ENCODE data around the gene COQ8A.
"Not testable (repeated sequence)": the region's sequence is repeated elsewhere in the genome, so short reads cannot be mapped to it uniquely, and the experiment has no call there.

The COQ8A gene

DNA sequence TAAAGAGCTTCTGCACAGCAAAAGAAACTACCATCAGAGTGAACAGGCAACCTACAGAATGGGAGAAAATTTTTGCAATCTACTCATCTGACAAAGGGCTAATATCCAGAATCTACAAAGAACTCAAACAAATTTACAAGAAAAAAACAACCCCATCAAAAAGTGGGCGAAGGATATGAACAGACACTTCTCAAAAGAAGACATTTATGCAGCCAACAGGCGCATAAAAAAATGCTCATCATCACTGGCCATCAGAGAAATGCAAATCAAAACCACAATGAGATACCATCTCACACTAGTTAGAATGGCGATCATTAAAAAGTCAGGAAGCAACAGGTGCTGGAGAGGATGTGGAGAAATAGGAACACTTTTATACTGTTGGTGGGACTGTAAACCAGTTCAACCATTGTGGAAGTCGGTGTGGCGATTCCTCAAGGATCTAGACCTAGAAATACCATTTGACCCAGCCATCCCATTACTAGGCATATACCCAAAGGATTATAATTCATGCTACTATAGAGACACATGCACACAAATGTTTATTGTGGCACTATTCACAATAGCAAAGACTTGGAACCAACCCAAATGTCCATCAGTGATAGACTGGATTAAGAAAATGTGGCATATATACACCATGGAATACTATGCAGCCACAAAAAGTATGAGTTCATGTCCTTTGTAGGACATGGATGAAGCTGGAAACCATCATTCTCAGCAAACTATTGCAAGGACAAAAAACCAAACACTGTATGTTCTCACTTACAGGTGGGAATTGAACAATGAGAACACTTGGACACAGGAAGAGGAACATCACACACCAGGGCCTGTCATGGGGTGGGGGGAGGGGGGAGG lies 10.6 kb upstream of the COQ8A start:
- DNase-seq, result not testable (repeated sequence)

DNA sequence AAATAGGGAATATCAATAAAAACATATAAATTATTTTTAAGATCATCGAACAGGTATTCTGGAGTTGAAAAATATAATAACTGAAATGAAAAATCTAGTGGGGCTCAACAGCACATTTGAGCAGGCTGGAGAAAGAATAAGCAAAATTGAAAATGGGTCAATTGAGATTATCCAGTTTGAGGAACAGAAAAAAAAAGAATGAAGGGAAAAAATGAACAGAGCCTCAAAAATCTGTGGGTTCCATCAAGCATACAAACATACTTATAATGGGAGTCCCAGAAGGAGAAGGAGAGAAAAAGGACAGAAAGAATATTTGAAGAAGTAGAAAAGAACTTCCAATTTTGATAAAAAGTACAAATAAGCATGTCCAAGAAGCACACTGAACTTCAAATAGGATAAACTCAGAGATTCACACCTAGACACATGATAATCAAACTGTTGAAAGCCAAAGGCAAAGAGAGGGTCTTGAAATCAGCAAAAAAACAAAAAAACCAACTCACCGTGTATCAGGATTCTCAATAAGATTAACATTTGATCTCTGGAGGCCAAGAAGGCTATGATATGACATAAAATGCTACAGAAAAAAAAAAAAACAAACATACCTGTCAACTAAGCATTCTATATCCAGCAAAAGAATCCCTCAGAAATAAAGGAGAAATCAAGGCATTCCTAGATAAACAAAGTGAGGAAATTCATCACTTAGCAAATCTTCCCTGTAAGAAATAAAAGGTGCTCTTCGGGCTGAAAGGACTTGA lies 5.4 kb upstream of the COQ8A start:
- DNase-seq, result peak in 1 of 3 donors; percentile 5

DNA sequence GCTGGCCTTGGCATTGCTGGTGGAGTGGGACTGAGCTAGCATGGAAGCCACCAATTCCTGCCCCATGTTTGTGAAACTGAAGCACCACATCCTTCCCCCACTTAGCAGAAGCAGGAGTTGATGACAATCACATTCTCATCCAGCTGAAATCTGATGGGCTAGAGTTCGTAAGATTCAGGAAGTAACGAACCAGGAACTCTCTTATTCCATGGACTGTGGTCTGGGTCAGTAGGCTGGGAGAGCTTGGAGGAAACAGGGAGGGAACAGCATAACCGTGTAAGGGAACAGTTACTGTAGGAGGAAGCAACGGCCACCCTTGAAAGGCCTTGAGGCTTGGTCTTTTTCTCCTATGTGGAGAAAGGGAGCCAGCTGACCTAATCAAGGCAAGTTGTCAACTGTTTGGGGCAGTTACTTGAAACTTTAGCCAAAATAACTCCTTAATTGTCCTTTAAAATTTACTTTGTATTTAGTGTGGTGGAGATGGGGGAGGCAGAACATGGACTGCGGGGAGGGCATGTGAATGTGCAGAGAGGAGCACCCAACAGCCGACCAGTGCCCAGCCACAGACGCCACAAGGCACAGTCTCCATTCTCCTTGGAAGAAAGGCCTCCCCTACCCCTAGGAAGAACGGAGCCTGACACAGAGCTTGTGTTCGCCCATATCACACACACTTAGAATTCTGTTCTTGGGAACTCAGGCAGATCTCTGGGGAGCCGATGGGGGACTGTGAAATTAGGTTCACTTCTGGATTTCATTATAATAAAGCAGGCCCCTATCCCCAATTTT lies 2.0 kb upstream of the COQ8A start:
- DNase-seq, result peak; percentile 62 to 77 (median 64)

DNA sequence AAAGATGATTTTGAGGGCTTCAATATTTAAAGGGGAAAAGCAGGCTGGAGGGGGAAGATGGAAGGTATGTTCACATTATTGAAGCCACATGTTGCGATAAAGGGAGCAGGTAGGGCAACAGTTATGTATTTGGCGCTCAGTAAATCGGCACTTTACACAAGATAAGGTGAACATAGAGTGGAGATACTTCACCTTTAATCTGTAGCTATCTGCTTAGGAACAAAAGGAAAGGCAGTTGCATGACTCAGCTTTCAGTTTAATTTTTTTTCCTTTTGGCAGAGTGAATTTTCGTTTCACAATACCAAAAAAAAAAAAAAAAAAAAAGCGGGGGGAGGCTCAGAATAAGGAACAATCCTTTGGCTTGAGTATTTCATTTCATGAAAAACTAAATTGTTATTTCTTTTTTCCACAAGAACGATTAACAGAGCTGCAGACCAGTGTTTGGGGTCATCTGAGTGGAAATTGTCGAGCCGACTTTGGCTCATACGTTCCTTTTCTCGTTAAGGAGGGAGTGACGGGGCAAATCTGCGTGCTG lies 1.1 kb upstream of the COQ8A start:
- DNase-seq, result peak; percentile 62 to 84 (median 80)

DNA sequence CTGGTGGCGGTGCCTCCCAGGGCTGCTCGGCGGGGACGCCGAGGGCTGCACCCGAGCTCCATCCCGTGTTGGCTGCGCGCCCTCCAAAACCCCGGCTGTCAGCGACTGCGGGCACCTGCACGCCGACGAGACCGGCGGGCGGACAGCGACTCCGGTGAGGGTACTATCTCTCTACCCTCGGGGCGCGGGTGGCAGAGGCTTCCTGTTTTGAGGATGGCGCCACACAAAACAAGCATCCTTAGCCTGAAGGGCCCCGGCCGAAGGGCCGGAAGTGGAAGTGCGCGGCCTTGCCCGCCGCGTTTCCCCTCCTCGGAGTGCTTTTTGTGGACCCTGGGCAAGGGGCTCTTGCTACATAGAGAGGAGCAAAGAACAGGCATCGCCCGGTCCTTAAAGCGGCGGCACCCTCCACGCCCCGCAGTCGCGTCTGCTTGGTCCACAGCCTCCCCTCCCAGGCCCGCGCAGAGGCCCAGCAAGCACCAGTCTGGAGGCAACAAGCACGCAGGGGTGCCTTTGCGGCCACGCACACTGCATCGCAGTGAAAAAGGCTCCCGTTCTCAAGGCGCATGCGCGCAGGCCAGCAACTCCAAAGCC lies 561 bp upstream of the COQ8A start:
- peak; percentile 56 to 72 (median 63) for DNase-seq

DNA sequence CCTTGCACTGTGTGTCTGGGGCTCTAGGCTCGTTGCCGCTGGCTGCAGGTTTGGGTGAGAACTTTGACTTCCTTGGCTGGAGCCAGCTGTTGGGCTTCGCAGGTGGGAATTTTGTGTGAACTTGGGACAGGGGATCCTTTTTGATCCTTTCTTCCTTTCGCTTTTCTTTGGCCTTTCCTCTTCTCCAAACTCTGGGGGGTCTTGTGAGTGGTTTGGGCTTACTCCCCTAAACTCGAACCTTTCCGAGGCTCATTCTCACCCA lies 643 bp downstream of the COQ8A start:
- DNase-seq, result peak in 1 of 3 donors; percentile 17

DNA sequence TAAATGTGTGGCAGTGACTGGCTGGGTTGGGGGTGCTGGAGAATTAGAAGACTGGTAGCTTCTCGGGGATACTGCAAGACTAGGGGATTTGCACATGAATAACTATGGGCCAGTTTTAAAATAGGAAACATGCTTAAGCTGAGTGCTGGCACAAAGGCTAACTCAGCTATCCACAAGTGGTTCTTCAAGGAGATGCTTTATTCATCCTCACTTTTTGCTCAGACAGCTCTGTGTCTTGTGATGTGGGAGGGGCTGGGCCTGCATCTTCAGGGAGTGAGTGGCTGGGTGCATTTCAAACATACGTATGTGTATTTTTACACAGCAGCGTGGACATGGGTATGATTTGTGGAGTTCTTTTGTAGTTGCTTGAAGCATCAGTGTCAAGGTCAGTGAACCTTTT lies 2.3 kb downstream of the COQ8A start:
- peak in 2 of 3 donors; percentile 3 to 18 for DNase-seq

DNA sequence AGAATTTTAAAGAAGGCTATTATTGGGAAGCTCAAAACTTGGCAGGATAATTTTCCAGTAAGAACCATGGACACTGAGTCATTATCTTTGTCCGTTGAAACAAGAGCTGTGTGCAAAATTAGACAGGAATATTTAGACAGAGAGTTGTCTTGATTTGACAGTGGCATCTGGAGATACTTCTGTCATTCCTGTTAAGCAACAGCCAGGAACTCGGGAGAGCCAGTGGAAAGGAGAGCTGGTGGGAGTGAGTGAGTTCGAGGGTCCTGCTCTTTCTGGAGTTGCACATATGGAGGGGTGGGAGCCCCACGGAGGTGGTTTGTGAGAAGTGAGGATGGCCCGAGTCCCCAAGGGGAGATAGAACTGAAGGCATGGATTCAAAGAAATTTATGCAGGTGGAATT lies 3.1 kb downstream of the COQ8A start:
- DNase-seq, result no peak

DNA sequence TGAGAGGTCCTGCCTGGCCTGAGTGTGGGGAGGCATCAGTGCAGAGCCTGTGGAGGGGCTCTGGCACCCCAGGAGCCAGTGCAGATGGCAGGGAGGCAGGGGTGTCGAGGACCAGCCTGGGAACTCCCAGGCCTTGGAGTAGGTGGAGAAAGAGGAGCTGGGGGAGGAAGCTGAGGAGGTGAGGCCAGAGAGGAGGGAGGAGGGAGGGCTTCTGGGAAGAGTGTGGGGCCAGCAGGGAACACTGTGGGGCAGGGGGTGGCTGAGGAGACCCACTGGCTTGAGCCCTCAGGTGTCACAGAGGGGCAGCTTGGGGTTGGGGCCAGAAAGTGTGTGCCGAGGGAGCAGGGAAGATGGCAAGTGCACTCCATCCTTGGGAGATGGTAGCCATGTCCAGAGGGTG lies 3.8 kb downstream of the COQ8A start:
- DNase-seq, result no peak

DNA sequence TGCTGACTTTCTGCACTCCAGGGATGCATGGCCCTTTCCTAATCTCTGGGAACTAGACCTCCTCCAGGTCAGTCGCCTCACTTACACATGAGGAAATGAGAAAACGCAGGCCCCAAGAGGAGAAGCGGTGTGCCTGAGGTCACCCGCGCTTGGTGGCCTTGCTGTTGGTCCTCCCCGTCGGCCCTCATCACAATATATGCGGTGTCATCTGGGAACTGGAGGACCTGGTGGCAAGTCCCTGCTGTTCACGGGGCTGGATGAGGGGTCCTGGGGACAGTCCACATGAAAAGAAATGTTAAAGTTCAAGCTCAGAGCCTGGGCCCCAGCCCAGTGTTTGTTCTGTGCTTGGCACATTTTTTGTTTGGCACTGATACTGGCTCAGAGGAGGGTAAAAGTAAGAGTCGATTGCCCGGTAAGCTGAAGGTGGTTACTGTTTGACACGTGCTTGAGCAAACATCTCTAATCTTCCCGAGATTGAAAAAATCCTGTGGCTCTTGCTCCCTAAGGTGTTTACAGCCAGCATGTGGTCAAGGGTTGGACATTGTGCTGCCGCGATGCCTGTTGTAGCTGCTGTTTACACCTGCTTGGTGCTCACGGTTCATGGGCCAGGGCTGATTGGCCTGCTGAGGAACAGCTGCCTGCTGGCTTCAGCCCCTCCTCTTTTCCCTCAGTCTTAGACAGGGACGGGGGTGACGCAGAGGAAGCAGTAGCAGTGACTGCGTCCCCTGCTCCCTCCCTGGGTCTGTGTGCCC lies 5.2 kb downstream of the COQ8A start:
- DNase-seq, result peak in 1 of 3 donors; percentile 4

DNA sequence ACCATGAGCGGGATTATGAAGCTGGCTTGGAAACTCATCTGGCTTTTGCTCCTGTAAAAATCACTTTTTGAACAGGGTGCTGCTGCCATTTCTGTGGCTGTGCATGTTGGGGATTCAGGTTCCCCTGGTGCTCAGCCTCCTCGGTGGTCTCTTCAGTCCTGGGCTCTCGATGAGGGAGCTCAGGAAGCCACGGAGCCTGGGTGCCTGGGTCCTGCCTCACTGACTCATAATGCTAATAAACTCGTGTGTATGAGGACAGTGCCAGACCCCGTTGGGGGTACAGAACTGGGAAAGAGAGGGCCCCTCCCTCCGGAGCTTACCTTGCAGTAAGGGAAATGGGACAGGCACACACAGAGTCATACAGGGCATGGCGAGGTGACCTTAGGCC lies 5.8 kb downstream of the COQ8A start:
- no peak for DNase-seq

DNA sequence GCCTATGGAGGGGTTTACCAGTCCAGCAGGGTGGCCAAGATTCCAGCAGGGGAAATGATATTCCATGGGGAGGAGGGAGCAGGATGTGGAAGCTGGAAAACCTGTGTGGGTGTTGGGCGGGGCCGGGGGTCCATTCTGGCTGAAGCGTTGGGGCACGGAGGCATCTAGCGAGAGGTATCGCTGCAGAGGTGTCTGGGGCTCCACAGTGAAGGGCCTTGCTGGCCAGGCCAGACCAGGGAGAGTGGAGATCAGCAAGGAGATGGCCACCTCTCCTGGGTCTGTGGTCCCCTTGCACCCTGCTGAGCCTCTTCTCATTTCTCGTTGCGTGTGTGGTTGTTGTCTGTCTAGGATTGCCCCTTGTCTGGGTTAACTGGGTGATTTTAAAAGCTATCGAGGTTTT lies 6.2 kb downstream of the COQ8A start:
- no peak for DNase-seq

DNA sequence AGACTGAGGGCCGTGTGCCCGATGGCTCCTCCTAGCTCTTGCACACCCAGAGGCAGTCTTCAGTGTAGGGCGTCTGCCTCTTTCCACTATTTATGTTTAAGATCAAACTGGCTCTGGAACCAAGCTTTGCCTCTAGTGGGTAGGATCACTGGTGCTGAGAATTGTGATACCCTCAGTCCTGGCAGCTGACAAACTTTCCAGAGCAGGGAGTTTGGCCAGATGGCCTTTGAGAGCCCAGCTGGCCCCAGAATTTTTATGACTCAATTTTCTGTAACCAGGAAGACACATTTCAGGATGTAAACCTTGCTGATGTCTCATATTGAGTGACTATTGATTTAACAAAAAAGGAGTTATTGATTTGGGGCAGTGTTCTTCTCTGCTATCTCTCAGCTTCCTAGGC lies 6.7 kb downstream of the COQ8A start:
- no peak for DNase-seq

DNA sequence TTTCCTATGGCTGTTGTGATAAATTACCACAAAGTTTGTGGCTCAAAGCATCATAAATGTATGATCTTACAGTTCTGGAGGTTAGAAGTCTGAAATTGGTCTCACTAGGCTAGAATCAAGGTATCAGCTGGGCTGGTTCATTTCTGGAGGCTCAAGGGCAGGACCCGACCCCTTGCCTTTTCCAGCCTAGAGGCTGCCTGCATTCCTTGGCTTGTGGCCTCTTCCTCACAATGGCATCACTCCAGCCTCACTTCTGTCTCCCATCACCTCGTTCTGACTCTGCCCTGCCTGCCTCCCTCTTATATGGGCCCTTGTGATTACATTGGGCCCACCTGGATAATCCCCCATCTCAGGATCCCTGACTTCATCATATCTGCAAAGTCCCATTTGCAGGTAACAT lies 8.0 kb downstream of the COQ8A start:
- DNase-seq, result no peak

DNA sequence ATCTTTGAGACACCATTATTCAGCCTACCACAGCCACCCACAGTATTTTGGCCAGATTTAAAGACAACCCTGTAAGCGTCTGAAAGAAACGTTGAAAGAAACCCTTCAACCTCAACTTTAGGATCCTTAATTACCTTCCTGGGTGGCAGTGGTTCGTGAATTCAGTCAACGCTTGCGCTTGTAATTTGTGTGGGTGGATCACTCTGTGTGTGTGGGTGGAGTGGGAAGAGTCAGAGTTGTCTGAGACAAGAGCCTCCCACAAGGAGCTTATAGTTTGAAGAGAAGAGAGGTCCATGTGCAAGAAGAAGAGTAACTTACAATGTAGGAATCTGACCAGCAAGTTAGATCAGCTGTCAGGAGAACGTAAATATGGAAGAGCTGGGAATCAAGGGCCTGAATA lies 8.4 kb downstream of the COQ8A start:
- DNase-seq, result no peak

DNA sequence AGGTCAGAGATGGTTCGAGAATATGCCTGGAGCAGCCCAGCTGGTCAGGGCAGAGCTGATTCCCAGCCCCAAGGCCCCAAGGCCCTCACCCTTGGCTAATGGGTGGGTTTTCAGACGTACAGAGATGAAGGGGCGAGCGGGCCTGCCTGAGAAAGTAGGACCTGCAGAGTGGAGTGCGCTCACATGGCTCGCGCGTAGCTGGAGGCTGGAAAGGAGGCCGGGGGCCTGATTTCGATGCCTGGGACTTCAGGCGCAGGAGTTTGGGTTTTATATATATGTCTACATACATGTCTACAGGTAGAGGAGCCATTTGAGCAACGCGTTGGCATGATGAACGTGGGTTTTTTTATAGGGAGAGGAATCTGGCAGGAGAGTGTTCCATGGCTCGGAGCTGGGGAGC lies 8.9 kb downstream of the COQ8A start:
- DNase-seq, result no peak

DNA sequence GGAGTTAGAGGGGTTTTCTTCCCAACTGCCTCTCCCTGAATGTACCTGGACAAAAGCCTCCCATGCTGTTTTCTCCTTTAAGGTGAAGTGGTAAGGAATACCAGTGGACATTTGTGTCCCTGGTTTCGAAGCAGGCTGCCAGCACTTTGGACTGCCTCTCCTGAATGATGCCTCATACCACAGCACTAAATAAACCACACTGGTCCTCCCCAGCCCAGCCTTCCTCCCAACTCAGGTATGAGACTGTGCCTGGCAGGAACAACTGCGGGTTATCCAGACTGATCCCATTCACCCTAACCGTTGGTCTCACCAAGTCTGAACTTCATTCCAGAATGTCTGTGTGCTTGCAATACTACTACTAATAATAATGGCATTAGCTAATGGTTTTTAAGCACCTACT lies 9.3 kb downstream of the COQ8A start:
- DNase-seq, result no peak

DNA sequence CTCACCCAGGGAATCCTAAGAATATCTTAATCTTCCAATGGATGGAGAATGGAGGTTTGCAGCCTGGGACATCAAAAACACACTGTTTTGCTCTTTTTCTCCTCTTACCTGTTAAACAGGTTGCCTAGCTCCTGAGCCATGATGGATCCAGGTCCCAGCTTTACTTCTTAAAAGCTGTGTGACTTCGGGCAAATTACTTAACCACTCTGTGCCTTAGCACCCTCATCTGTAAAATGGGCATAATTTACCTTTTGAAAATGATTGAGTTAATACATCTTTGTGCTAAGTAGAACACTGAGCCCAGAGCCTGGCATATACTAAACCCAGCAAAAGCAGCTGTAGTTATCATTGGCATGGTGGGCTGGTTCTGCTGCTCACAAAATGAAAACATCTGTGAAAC lies 10.2 kb downstream of the COQ8A start:
- no peak for DNase-seq

DNA sequence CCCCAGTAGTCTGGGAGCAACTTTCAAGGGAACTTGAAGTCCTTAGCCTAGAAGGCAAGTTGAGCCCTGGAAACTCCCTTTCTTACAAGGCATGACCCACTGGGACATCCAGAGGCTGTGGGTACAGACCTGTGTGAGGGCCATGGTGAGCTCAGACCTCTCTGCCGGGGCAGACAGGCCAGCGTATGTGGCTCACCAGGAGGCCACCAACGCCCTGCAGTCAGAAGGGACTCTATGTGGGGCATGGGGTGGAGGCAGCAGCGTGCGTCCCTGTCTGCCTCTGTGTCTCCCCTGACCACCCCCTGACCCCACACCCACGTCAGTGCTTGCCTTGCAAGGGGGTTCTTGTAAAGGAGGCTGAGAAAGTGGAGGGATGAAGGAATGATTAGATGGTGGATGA lies 10.8 kb downstream of the COQ8A start:
- peak; percentile 25 to 52 (median 46) for DNase-seq

DNA sequence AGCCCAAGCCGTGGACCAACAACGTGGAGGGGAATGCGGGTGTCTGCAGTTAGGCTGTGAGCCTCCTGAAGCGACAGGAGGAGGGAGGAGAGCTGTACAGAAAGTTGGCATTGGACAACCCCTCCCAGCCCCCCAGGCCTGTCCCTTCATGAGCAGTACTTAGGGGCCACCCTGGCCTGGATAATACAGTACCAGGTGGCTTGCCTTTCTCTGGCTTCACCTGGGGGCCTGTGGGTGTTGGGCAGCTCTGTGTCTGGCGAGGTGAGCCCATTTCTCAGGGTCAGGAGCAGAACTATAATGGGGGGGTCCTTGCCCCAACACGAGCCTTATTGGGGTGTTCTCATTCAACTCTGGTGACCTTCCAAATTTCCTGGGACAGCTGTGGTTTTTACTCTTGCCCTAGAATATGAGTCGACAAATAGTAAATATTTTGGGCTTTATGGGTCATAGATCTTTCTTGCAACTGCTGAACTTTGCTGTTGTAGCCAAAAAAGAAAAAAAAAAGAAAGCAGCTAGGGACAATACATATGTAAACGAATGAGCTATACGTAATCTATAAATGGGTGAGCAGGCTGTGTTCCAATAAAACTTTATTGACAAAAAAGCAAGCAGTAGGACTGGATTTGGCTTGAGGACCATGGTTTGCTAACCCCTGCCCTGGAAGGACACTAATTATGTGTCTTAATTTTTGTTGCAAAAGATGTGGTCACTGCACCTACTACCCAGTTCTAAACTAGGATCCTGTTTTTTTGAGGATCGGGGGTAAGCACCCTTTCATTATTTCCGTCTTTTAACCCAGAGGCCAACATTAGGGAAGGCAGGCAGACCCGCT lies 11.4 kb downstream of the COQ8A start:
- peak in 2 of 3 donors; percentile 32 to 34 for DNase-seq

DNA sequence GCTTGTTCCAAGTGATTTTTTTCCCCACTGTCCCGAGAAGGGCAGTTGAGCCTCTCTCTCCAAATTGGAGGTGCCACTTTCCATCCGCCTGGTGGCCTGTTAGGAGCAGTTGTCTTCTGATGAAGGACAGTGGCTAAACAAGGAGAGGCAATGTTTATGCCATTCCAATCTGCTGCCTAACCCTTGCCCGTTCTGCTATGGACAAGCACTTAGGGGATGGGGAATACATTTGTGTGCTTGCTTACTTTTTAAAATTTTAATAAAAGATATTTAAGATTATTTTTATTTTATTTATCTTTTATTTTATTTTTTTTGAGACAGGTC lies 12.0 kb downstream of the COQ8A start:
- no peak for DNase-seq
